HepG2 (cell line): ENCODE measurements around the gene WDR48. TPM values are rescaled to one million over a fixed set of nuclear protein-coding genes. Genes with fewer than 3 reads are reported as not detected.

Source experiments
- ATF5 ChIP-seq: sonication (generic); formaldehyde crosslinking; IDR thresholded peaks from 2 replicates; pipeline ENCODE4 v1.4.0; 2020; ENCODE audit warnings: mild to moderate bottlenecking, low read depth, missing genetic modification reagents
- BCL6 ChIP-seq: IDR thresholded peaks from 2 replicates; pipeline ENCODE4 v1.6.1; 2016; ENCODE audit warnings: missing genetic modification reagents, missing compliant biosample characterization
- KLF12 ChIP-seq: sonication (generic); formaldehyde crosslinking; IDR thresholded peaks from 2 replicates; pipeline ENCODE4 v1.4.0; 2020; ENCODE audit warnings: missing genetic modification reagents, borderline replicate concordance
- NR2F1 ChIP-seq, 2 experiments: fragments of 450-650 bp in 1 of 2; formaldehyde crosslinking in 1 of 2; IDR thresholded peaks; 2 replicates each; pipeline versions ENCODE4 v1.5.0 to v1.6.1; 2016 to 2020; ENCODE audit warnings: mild to moderate bottlenecking in 1 of 2, missing compliant biosample characterization in 1 of 2, missing genetic modification reagents in 1 of 2, moderate library complexity in 1 of 2
- NR2F6 ChIP-seq, 2 experiments: IDR thresholded peaks; 2 replicates each; pipeline ENCODE4 v1.6.1; 2016; ENCODE audit warnings: antibody characterized with exemption in 1 of 2, mild to moderate bottlenecking in 1 of 2
- PBX3 ChIP-seq: sonication (generic); formaldehyde crosslinking; IDR thresholded peaks from 2 replicates; pipeline ENCODE4 v1.8.1; 2023; ENCODE audit warnings: missing genetic modification reagents, inconsistent platforms, borderline replicate concordance
- RBAK ChIP-seq: sonication (generic); formaldehyde crosslinking; IDR thresholded peaks from 2 replicates; pipeline ENCODE4 v1.5.1; 2020; ENCODE audit warnings: mild to moderate bottlenecking, missing genetic modification reagents
- RCOR2 ChIP-seq: IDR thresholded peaks from 2 replicates; pipeline ENCODE4 v1.6.1; 2016; ENCODE audit warnings: missing biosample characterization, missing genetic modification reagents
- SOX6 ChIP-seq, 2 experiments: fragments of 450-650 bp in 1 of 2; sonication (generic) in 1 of 2; formaldehyde crosslinking in 1 of 2; IDR thresholded peaks; 2 replicates each; pipeline versions ENCODE4 v1.4.0 to v1.6.1; 2017 to 2020; ENCODE audit warnings: antibody characterized with exemption in 1 of 2, mild to moderate bottlenecking in 1 of 2, missing genetic modification reagents in 1 of 2
- SUZ12 ChIP-seq: fragments of 150-350 bp; IDR thresholded peaks from 2 replicates; pipeline ENCODE4 v1.6.1; 2014; ENCODE audit warnings: low read depth, low read length
- TBL1XR1 ChIP-seq: fragments of 150-350 bp; IDR thresholded peaks from 2 replicates; pipeline ENCODE4 v1.6.1; 2014; ENCODE audit warnings: borderline replicate concordance, low read length; ENCODE audit not compliant: partially characterized antibody
- TBX2 ChIP-seq: sonication (generic); formaldehyde crosslinking; IDR thresholded peaks from 2 replicates; pipeline ENCODE4 v1.5.0; 2020; ENCODE audit warnings: missing genetic modification reagents, mild to moderate bottlenecking, borderline replicate concordance
- ZBTB10 ChIP-seq: sonication (generic); formaldehyde crosslinking; IDR thresholded peaks from 2 replicates; pipeline ENCODE4 v1.4.0; 2020; ENCODE audit warnings: missing genetic modification reagents, borderline replicate concordance
- ZC3H4 ChIP-seq: sonication (generic); formaldehyde crosslinking; IDR thresholded peaks from 2 replicates; pipeline ENCODE4 v1.4.0; 2020; ENCODE audit warnings: missing genetic modification reagents, borderline replicate concordance
- ZNF550 ChIP-seq: sonication (generic); formaldehyde crosslinking; IDR thresholded peaks from 2 replicates; pipeline ENCODE4 v1.4.0; 2020; ENCODE audit warnings: mild to moderate bottlenecking, missing genetic modification reagents, borderline replicate concordance
- ZNF75D ChIP-seq: sonication (generic); formaldehyde crosslinking; IDR thresholded peaks from 2 replicates; pipeline ENCODE4 v1.8.1; 2023; ENCODE audit warnings: missing genetic modification reagents, mild to moderate bottlenecking, borderline replicate concordance
- ZNF777 ChIP-seq: sonication (generic); formaldehyde crosslinking; IDR thresholded peaks from 2 replicates; pipeline ENCODE4 v1.4.0; 2020; ENCODE audit warnings: missing genetic modification reagents
- polyA plus RNA-seq, 8 experiments: library from polyadenylated mRNA; depleted of rRNA in 3 of 8; stranded (reverse) in 7 of 8; unstranded in 1 of 8; fragments of >200 nt; fragmentation: Illumina TruSeq in 4 of 8; extraction: Trizol in 4 of 8; gene quantifications; 2 replicates each; pipeline versions ENCODE4 v1.2.1 to v1.2.3, GENCODE V29; 2011 to 2016; ENCODE audit warnings: low read depth in 4 of 8, missing spikeins in 1 of 8, mixed read lengths in 1 of 8; ENCODE audit not compliant: insufficient read depth in 1 of 8
- total RNA-seq, 5 experiments: library from RNA; depleted of rRNA; stranded (reverse); fragments of >200 nt; fragmentation: Illumina TruSeq; extraction: Trizol; gene quantifications; 2 replicates each; pipeline ENCODE4 v1.2.3, GENCODE V29; 2016; ENCODE audit warnings: low read depth in 1 of 5
- TF ChIP-seq, protein P1 (sequence below): sonication (generic); formaldehyde crosslinking; conservative IDR thresholded peaks from 2 replicates; pipeline ENCODE4 v1.8.0; 2022; ENCODE audit warnings: low read depth, missing genetic modification reagents
- TF ChIP-seq, protein P2 (sequence below): sonication (generic); formaldehyde crosslinking; IDR thresholded peaks from 2 replicates; pipeline ENCODE4 v1.4.0; 2020; ENCODE audit warnings: missing genetic modification reagents, borderline replicate concordance

The WDR48 gene
- total and polyA plus RNA-seq, 2 of the 13 experiments (the other 11 are each of a cell fraction or from before 2014, with no cell fraction given): 29.2 to 31.2 TPM

DNA sequence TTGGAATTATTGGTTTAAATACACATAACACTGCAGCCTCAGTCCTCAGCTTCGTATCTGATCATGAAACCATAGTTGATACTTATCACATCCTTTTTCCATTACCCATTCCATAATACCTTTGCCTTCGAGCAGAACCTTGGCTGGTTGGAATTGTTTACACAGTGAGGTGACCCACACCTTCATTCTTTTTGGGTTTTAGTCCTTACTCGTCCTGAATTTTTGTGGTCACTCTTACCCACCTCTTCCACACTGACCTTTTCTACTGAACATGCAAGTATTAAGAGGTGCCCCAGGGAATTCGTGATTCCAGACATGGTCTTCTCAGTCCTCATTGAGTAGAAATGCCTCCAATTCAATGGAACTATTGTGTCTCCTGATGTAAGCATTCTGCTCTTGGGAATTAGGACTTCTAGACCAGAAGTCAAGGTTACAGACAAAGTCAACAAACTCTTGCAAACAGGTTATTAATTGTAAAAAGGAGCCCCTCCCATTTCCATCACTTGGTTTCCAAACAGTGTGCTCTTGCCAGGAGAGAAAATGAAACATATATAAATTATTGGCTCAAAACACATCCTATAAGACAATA, 37.8 kb upstream of the WDR48 start (continued):
- TF ChIP-seq ATF5 (no peak), ZNF777 (CRISPR knock-in tag) (no peak), ZNF550 (no peak), RCOR2 (CRISPR knock-in tag) (peak; percentile 66; the same call in 1 of the 2 replicates), TBX2 (CRISPR knock-in tag) (peak; percentile 26; the same call in 1 of the 2 replicates), KLF12 (CRISPR knock-in tag) (no peak), ZNF75D (CRISPR knock-in tag) (no peak), BCL6 (CRISPR knock-in tag) (peak; percentile 55; the same call in 1 of the 2 replicates), NR2F1 (CRISPR knock-in tag; IDR thresholded peaks at IDR 0.05) (no peak), ZC3H4 (CRISPR knock-in tag) (no peak), RBAK (CRISPR knock-in tag) (no peak), ZBTB10 (CRISPR knock-in tag) (no peak), NR2F6 (IDR thresholded peaks at IDR 0.05) (peak; percentile 42; the same call in 1 of the 2 replicates), NR2F6 (CRISPR knock-in tag; IDR thresholded peaks at IDR 0.05) (peak; percentile 41; the same call in 1 of the 2 replicates), SUZ12 (no peak), SOX6 (IDR thresholded peaks at IDR 0.05) (no peak), SOX6 (CRISPR knock-in tag; IDR thresholded peaks at IDR 0.05) (peak; percentile 77), TBL1XR1 (no peak), PBX3 (no peak)
- TF ChIP-seq, protein P1, sequence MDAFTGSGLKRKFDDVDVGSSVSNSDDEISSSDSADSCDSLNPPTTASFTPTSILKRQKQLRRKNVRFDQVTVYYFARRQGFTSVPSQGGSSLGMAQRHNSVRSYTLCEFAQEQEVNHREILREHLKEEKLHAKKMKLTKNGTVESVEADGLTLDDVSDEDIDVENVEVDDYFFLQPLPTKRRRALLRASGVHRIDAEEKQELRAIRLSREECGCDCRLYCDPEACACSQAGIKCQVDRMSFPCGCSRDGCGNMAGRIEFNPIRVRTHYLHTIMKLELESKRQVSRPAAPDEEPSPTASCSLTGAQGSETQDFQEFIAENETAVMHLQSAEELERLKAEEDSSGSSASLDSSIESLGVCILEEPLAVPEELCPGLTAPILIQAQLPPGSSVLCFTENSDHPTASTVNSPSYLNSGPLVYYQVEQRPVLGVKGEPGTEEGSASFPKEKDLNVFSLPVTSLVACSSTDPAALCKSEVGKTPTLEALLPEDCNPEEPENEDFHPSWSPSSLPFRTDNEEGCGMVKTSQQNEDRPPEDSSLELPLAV: no peak
- TF ChIP-seq, protein P2, sequence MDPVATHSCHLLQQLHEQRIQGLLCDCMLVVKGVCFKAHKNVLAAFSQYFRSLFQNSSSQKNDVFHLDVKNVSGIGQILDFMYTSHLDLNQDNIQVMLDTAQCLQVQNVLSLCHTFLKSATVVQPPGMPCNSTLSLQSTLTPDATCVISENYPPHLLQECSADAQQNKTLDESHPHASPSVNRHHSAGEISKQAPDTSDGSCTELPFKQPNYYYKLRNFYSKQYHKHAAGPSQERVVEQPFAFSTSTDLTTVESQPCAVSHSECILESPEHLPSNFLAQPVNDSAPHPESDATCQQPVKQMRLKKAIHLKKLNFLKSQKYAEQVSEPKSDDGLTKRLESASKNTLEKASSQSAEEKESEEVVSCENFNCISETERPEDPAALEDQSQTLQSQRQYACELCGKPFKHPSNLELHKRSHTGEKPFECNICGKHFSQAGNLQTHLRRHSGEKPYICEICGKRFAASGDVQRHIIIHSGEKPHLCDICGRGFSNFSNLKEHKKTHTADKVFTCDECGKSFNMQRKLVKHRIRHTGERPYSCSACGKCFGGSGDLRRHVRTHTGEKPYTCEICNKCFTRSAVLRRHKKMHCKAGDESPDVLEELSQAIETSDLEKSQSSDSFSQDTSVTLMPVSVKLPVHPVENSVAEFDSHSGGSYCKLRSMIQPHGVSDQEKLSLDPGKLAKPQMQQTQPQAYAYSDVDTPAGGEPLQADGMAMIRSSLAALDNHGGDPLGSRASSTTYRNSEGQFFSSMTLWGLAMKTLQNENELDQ (CRISPR knock-in tag): no peak
